ENCODE measurements around the gene OR2T11.

DNA sequence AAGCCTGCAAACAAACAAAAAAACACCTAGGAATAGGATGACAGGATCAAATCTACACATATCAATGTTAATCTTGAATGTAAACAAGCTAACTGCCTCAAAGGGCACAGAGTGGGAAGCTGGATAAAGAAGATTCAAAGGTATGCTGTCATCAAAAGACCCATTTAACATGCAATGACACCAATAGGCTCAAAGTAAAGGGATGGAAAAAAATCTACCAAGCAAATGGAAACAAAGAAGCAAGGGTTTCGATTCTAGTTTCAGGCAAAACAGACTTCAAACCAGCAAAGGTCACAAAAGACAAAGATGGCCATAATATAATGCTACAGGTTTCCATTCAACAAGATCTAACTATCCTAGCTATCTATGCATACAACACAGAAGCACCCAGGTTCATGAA, 21.1 kb downstream of the OR2T11 start:
- no peak for TF ChIP-seq EZH2phosphoT487 (conservative IDR thresholded peaks at IDR 0.05; ENCODE audit: low read length)
- TF ChIP-seq, protein P1, sequence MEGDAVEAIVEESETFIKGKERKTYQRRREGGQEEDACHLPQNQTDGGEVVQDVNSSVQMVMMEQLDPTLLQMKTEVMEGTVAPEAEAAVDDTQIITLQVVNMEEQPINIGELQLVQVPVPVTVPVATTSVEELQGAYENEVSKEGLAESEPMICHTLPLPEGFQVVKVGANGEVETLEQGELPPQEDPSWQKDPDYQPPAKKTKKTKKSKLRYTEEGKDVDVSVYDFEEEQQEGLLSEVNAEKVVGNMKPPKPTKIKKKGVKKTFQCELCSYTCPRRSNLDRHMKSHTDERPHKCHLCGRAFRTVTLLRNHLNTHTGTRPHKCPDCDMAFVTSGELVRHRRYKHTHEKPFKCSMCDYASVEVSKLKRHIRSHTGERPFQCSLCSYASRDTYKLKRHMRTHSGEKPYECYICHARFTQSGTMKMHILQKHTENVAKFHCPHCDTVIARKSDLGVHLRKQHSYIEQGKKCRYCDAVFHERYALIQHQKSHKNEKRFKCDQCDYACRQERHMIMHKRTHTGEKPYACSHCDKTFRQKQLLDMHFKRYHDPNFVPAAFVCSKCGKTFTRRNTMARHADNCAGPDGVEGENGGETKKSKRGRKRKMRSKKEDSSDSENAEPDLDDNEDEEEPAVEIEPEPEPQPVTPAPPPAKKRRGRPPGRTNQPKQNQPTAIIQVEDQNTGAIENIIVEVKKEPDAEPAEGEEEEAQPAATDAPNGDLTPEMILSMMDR (IDR thresholded peaks at IDR 0.05; ENCODE audit: insufficient read depth, low read length, poor library complexity, severe bottlenecking) = no peak
